H1 (cell line): ENCODE data around the gene TNS1. TPM values are rescaled to one million over a fixed set of nuclear protein-coding genes. Genes with fewer than 3 reads are reported as not detected.

Source experiments
- CTCF ChIA-PET: fragments of 300-600 bp; sonication (Branson Sonifier 250); formaldehyde crosslinking; loops from one replicate; lab custom pipeline; 2021; ENCODE audit not compliant: partially characterized antibody; lab: Charles Lee
- POLR2A ChIA-PET: fragments of 300-600 bp; sonication (Branson Sonifier 250); formaldehyde crosslinking; loops from one replicate; lab custom pipeline; 2021; ENCODE audit warnings: inconsistent platforms; ENCODE audit not compliant: partially characterized antibody; lab: Charles Lee
- DNase-seq, 2 experiments: peaks; one replicate each; pipeline versions ENCODE4 v3.0.0 to v3.0.0-alpha.2; 2010 to 2022; ENCODE audit warnings: low spot score in 2 of 2, low read depth in 1 of 2, mixed read lengths in 1 of 2
- FAIRE-seq: peaks from 2 replicates; lab custom pipeline; 2011; peaks lifted over from hg19 to GRCh38; lab: Jason Lieb, UNC
- H2AFZ ChIP-seq: 2 replicates; pipeline ENCODE4 v1.8.1; 2012; ENCODE audit warnings: low read length, inconsistent platforms
- H2AK5ac ChIP-seq: 2 replicates; pipeline ENCODE4 v1.6.1; 2013; ENCODE audit warnings: low read depth, low read length
- H2BK120ac ChIP-seq: replicated peaks from 2 replicates; pipeline ENCODE3; 2013; ENCODE audit warnings: low read depth, low read length, inconsistent platforms
- H2BK12ac ChIP-seq: 2 replicates; pipeline ENCODE4 v1.6.1; 2013; ENCODE audit warnings: low read depth, low read length
- H2BK15ac ChIP-seq: 2 replicates; pipeline ENCODE4 v1.6.1; 2013; ENCODE audit warnings: low read length
- H2BK20ac ChIP-seq: 2 replicates; pipeline ENCODE4 v1.6.1; 2013; ENCODE audit warnings: low read length
- H2BK5ac ChIP-seq: 2 replicates; pipeline ENCODE4 v1.6.1; 2013; ENCODE audit warnings: low read depth, low read length
- H3K14ac ChIP-seq: 2 replicates; pipeline ENCODE4 v1.6.1; 2013; ENCODE audit warnings: inconsistent platforms; ENCODE audit not compliant: insufficient read length
- H3K18ac ChIP-seq: 2 replicates; pipeline ENCODE4 v1.6.1; 2013; ENCODE audit warnings: low read length; ENCODE audit errors: extremely low read depth
- H3K23ac ChIP-seq: 2 replicates; pipeline ENCODE4 v1.6.1; 2013; ENCODE audit warnings: inconsistent platforms; ENCODE audit not compliant: insufficient read length
- H3K23me2 ChIP-seq: 2 replicates; pipeline ENCODE4 v1.6.1; 2013; ENCODE audit warnings: low read depth, low read length
- H3K27ac ChIP-seq: 2 replicates; pipeline ENCODE4 v1.6.1; 2011; ENCODE audit warnings: low read depth, low read length, inconsistent platforms
- H3K27me3 ChIP-seq, 4 experiments: replicated peaks in 1 of 4; 1 replicate in 1 of 4; 2 replicates in 3 of 4; pipeline versions ENCODE4 v1.6.1 to v1.8.1; 2011 to 2013; ENCODE audit warnings: low read length in 3 of 4, mild to moderate bottlenecking in 3 of 4, inconsistent platforms in 2 of 4, mixed read lengths in 2 of 4, moderate library complexity in 1 of 4; ENCODE audit not compliant: control insufficient read depth in 3 of 4, insufficient read depth in 3 of 4; ENCODE audit errors: extremely low read depth in 1 of 4
- H3K36me3 ChIP-seq, 4 experiments: 2 replicates each; pipeline versions ENCODE4 v1.6.1 to v1.8.1; 2011 to 2013; ENCODE audit warnings: mild to moderate bottlenecking in 4 of 4, low read length in 3 of 4, moderate library complexity in 2 of 4, control low read depth in 1 of 4, inconsistent platforms in 1 of 4; ENCODE audit not compliant: insufficient read depth in 4 of 4, control insufficient read depth in 2 of 4
- H3K4ac ChIP-seq: replicated peaks from 2 replicates; pipeline ENCODE3; 2013; ENCODE audit warnings: low read length, low read depth, mixed read lengths, inconsistent platforms; ENCODE audit not compliant: insufficient read length
- H3K4me1 ChIP-seq, 4 experiments: replicated peaks in 1 of 4; 1 replicate in 1 of 4; 2 replicates in 3 of 4; pipeline versions ENCODE4 v1.6.1 to v1.8.1; 2011 to 2013; ENCODE audit warnings: low read length in 3 of 4, inconsistent platforms in 2 of 4, mixed read lengths in 1 of 4; ENCODE audit not compliant: insufficient read depth in 4 of 4, control insufficient read depth in 3 of 4
- H3K4me2 ChIP-seq, 2 experiments: 2 replicates each; pipeline versions ENCODE4 v1.6.1 to v1.8.1; 2011 to 2013; ENCODE audit warnings: low read depth in 2 of 2, low read length in 2 of 2, control low read depth in 1 of 2, inconsistent platforms in 1 of 2, mild to moderate bottlenecking in 1 of 2; ENCODE audit not compliant: insufficient read depth in 1 of 2
- H3K4me3 ChIP-seq, 4 experiments: fragments of 200-600, 300-600 bp in 1 of 4; sonication (generic), shearing (Covaris generic), sonication (Bioruptor Twin) in 1 of 4; 2 replicates each; pipeline versions ENCODE4 v1.5.1 to v1.8.1; 2011 to 2016; ENCODE audit warnings: low read length in 4 of 4, low read depth in 3 of 4, control low read depth in 2 of 4, inconsistent platforms in 2 of 4, mild to moderate bottlenecking in 2 of 4, mixed read lengths in 1 of 4, moderate library complexity in 1 of 4; ENCODE audit not compliant: insufficient read depth in 2 of 4; ENCODE audit errors: extremely low read depth in 1 of 4
- H3K56ac ChIP-seq: replicated peaks from 2 replicates; pipeline ENCODE3; 2013; ENCODE audit warnings: low read depth, mild to moderate bottlenecking, mixed read lengths, low read length, inconsistent platforms; ENCODE audit not compliant: insufficient read length
- H3K79me1 ChIP-seq: 2 replicates; pipeline ENCODE4 v1.6.1; 2013; ENCODE audit warnings: low read depth, low read length, control low read depth
- H3K79me2 ChIP-seq, 2 experiments: 2 replicates each; pipeline versions ENCODE4 v1.6.1 to v1.8.1; 2012 to 2013; ENCODE audit warnings: low read length in 2 of 2, mild to moderate bottlenecking in 2 of 2, inconsistent platforms in 1 of 2; ENCODE audit not compliant: insufficient read depth in 2 of 2, control insufficient read depth in 1 of 2
- H3K9ac ChIP-seq, 4 experiments: replicated peaks in 1 of 4; 1 replicate in 1 of 4; 2 replicates in 3 of 4; pipeline versions ENCODE4 v1.6.1 to v1.8.1; 2011 to 2013; ENCODE audit warnings: low read depth in 3 of 4, low read length in 3 of 4, control low read depth in 2 of 4, mild to moderate bottlenecking in 2 of 4, moderate library complexity in 2 of 4, inconsistent platforms in 1 of 4; ENCODE audit errors: extremely low read depth in 1 of 4
- H3K9me3 ChIP-seq, 2 experiments: 2 replicates each; pipeline versions ENCODE4 v1.6.1 to v1.8.1; 2012 to 2013; ENCODE audit warnings: mild to moderate bottlenecking in 2 of 2, moderate library complexity in 2 of 2, control low read depth in 1 of 2, inconsistent platforms in 1 of 2, low read depth in 1 of 2, low read length in 1 of 2, mixed read lengths in 1 of 2; ENCODE audit not compliant: insufficient read depth in 2 of 2
- H4K20me1 ChIP-seq, 2 experiments: replicated peaks in 1 of 2; 2 replicates each; pipeline versions ENCODE3 to v1.8.1; 2011 to 2013; ENCODE audit warnings: inconsistent platforms in 2 of 2, low read length in 2 of 2, mild to moderate bottlenecking in 1 of 2; ENCODE audit not compliant: insufficient read depth in 2 of 2, control insufficient read depth in 1 of 2
- H4K5ac ChIP-seq: 2 replicates; pipeline ENCODE4 v1.6.1; 2013; ENCODE audit warnings: low read length, low read depth, mixed read lengths, inconsistent platforms; ENCODE audit not compliant: insufficient read length
- H4K8ac ChIP-seq: 2 replicates; pipeline ENCODE4 v1.8.0; 2013; ENCODE audit warnings: mild to moderate bottlenecking, moderate library complexity, low read length, inconsistent platforms; ENCODE audit not compliant: insufficient read depth; ENCODE audit errors: extremely low read depth
- H4K91ac ChIP-seq: replicated peaks from 2 replicates; pipeline ENCODE3; 2013; ENCODE audit warnings: low read length, mixed read lengths, inconsistent platforms; ENCODE audit not compliant: insufficient read length
- BRCA1 ChIP-seq: IDR thresholded peaks from 2 replicates; pipeline ENCODE4 v1.6.1; 2012; ENCODE audit warnings: low read depth, low read length, improper control_type of control experiment
- HDAC2 ChIP-seq, 2 experiments: fragments of 300-600 bp in 1 of 2; sonication (generic) in 1 of 2; IDR thresholded peaks; 2 replicates each; pipeline ENCODE4 v1.6.1; 2011 to 2012; ENCODE audit warnings: low read depth in 2 of 2, low read length in 2 of 2, mild to moderate bottlenecking in 2 of 2, moderate library complexity in 2 of 2, borderline replicate concordance in 1 of 2, inconsistent platforms in 1 of 2
- KDM4A ChIP-seq: IDR thresholded peaks from one replicate; pipeline ENCODE4 v1.7.1; 2012; ENCODE audit warnings: low read depth, mild to moderate bottlenecking, moderate library complexity, low read length, inconsistent platforms; ENCODE audit not compliant: severe bottlenecking
- MAFK ChIP-seq: IDR thresholded peaks from 2 replicates; pipeline ENCODE4 v1.6.1; 2012; ENCODE audit warnings: low read depth, mild to moderate bottlenecking, improper control_type of control experiment, low read length
- SIRT6 ChIP-seq: IDR thresholded peaks from one replicate; pipeline ENCODE4 v1.7.1; 2012; ENCODE audit warnings: low read length, inconsistent platforms
- YY1 ChIP-seq: IDR thresholded peaks from 2 replicates; pipeline ENCODE4 v1.6.1; 2011; ENCODE audit warnings: low read depth, mild to moderate bottlenecking, low read length
- WGBS, 2 experiments: shearing (Covaris generic) in 1 of 2; methylation state at CpG; one replicate each; pipeline versions ENCODE4 v1.1.6 to v1.1.7; 2013 to 2015; ENCODE audit warnings: low lambda C conversion rate in 2 of 2, mixed read lengths in 2 of 2, inconsistent platforms in 1 of 2, low coverage in 1 of 2, missing lambda C conversion rate in 1 of 2; ENCODE audit not compliant: insufficient replicate concordance in 2 of 2, insufficient coverage in 1 of 2, insufficient read length in 1 of 2; ENCODE audit errors: extremely low coverage in 1 of 2, missing lambda C conversion rate in 1 of 2; 5-methylcytosine and 5-hydroxymethylcytosine counted together
- polyA plus RNA-seq, 7 experiments: library from polyadenylated mRNA; depleted of rRNA in 3 of 7; stranded (reverse) in 5 of 7; unstranded in 2 of 7; fragments of >200 nt in 5 of 7; fragments of 200-250 nt in 2 of 7; gene quantifications; 1 replicate in 5 of 7; 2 replicates in 1 of 7; 4 replicates in 1 of 7; pipeline versions ENCODE4 v1.2.1 to v1.2.3, GENCODE V29; 2011 to 2013; ENCODE audit warnings: missing spikeins in 2 of 7, mixed read lengths in 2 of 7
- total RNA-seq: library from RNA; stranded (reverse); fragmentation: NEBNext Ultra II Directional; extraction: Animal tissue kit (Norgen Biotek cat#: 25700); gene quantifications from 2 replicates; pipeline ENCODE4 v1.2.1, GENCODE V29; 2021
- TF ChIP-seq, protein P1 (sequence below): IDR thresholded peaks from 2 replicates; pipeline ENCODE4 v1.6.1; 2011; ENCODE audit warnings: low read length, improper control_type of control experiment

Gene TNS1
- total and polyA plus RNA-seq, 2 of the 8 experiments (the other 6 are each of a cell fraction or from before 2014, with no cell fraction given), result 1.5 to 5.1 TPM

DNA sequence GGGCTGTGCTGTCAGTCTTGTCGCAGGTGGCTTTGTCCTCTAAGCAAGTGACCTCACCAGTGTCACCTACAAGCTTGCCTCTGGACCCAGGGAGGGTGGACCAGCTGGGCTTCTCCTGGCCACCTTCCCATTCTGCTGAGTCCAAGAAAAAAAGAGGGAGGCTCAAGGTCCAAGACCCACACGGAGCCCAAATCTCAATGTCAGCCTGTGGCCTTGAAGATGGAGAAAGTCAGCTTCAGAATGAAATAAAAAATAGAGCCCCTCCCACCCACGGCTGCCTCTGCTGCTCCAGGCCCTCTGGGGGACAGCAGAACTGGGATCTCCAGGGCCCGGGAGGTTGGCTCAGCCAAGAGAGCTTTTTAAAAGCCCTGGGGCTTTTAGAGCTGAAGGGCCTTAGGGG lies 145.9 kb downstream of the TNS1 start:
- H3K23ac ChIP-seq, result no peak overlapping the region
- no peak overlapping the region for H3K4me3 ChIP-seq
- 77% methylated on average over 4 of the region's 4 CpGs; no CpG with 5 or more reads in 1 of the 2 experiments for WGBS, 2 experiments
- no peaks in the 10 kb centered on the region for H3K79me2 ChIP-seq
- no peak overlapping the region for H2BK12ac ChIP-seq
- no peak overlapping the region for H3K56ac ChIP-seq
- H3K9me3 ChIP-seq, result no peaks in the 10 kb centered on the region
- H4K91ac ChIP-seq, result no peak overlapping the region
- no peak overlapping the region for H3K9ac ChIP-seq
- H3K4ac ChIP-seq, result no peak overlapping the region
- H3K27me3 ChIP-seq, result no peaks in the 10 kb centered on the region
- no peak for FAIRE-seq
- H4K5ac ChIP-seq, result no peak overlapping the region
- no peak overlapping the region for H3K27ac ChIP-seq
- no peak overlapping the region for H2BK120ac ChIP-seq
- no peak overlapping the region for H3K14ac ChIP-seq
- H3K79me1 ChIP-seq, result no peaks in the 10 kb centered on the region
- no peak overlapping the region for H2BK20ac ChIP-seq
- H3K18ac ChIP-seq, result no peak overlapping the region; the same call in 1 of the 2 replicates
- H3K4me1 ChIP-seq, result peaks cover 0 to 15% (median 2%) of the 10 kb centered on the region in 4 experiments; a peak in 5 of 7 replicates
- no peaks in the 10 kb centered on the region for H3K36me3 ChIP-seq
- no peak overlapping the region for H2AK5ac ChIP-seq
- no peak overlapping the region for H2BK15ac ChIP-seq
- no peak overlapping the region for H4K8ac ChIP-seq
- no peaks in the 10 kb centered on the region for H4K20me1 ChIP-seq
- no peak for DNase-seq
- no peak overlapping the region for H2BK5ac ChIP-seq
- CTCF ChIA-PET, result interaction anchor here (0.8 to 5.5 kb wide), 8 partner anchors 10 to 71 kb away, joined by 3 to 25 read pairs (median 4); no protein-coding TSS in a partner anchor
- POLR2A ChIA-PET, result no interaction called here
- no peak overlapping the region for H2AFZ ChIP-seq
- no peak overlapping the region; a peak in 1 of 4 replicates for H3K4me2 ChIP-seq
- 0 out of 2 replicates have a peak, but pooled peaks cover 2% of the 10 kb centered on the region for H3K23me2 ChIP-seq
- TF ChIP-seq, protein P1, sequence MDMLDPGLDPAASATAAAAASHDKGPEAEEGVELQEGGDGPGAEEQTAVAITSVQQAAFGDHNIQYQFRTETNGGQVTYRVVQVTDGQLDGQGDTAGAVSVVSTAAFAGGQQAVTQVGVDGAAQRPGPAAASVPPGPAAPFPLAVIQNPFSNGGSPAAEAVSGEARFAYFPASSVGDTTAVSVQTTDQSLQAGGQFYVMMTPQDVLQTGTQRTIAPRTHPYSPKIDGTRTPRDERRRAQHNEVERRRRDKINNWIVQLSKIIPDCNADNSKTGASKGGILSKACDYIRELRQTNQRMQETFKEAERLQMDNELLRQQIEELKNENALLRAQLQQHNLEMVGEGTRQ, result no peak
- TF ChIP-seq HDAC2 (IDR thresholded peaks at IDR 0.05; ENCODE audit: borderline replicate concordance in 1 of 2, low read depth in 2 of 2, low read length in 2 of 2) (no peak), YY1 (no peak), KDM4A (no peak), MAFK (no peak), BRCA1 (no peak), SIRT6 (no peak)
